B cell (primary cell): Measurements from ENCODE around the gene MXRA8.

Source experiments
- EZH2 ChIP-seq: IDR thresholded peaks from 2 replicates; pipeline ENCODE4 v1.6.1; 2012; ENCODE audit warnings: borderline replicate concordance, low read depth, mild to moderate bottlenecking, moderate library complexity, low read length; ENCODE audit not compliant: insufficient read depth, poor library complexity, severe bottlenecking
- TF ChIP-seq, protein P1 (sequence below): fragments of 200-600 bp; IDR thresholded peaks from one replicate; pipeline ENCODE4 v1.8.0; 2022; ENCODE audit warnings: antibody characterized with exemption, mild to moderate bottlenecking

DNA sequence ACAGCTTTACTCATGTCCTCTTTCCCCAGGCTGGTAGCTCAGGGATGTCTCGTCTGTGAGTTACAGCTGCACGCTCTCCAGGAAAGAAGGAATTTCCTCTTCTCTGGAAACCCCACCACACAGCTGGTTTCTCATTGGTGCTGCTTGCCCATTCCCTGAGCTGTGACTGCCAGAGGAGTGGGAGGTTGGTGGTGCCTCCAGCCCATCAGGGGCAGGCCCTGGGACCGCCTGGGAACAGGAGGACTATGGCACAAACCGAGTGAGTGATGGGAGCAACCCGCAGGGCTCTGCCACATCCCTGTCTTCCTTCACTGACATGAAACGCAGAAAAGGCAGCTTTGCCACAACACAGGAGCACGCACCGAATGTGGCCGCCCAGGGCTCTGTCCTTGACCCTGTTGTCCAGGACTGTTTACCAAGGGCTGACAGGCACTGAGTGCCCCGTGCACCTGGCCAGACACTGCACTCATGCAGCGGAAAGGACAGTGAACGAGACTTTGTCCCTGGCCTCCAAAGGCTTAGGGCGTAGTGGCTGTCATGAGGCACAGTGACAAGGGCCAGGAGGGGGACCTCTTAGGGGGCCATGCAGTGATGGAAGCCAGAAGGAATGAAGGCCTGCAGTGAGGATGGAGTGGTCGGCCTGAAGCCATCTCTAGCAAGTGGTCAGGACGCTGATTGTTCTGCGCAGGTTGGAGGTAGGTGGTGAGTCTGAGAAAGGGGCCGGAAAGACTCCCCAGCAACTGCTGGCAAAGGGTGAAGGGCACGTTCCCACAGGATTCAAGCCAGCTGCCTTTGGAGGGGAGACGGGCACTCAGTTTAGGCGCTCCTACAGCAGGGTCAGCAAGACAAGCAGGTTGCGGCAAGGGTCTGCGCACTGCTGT lies 42.5 kb upstream of the MXRA8 start:
- TF ChIP-seq, protein P1, sequence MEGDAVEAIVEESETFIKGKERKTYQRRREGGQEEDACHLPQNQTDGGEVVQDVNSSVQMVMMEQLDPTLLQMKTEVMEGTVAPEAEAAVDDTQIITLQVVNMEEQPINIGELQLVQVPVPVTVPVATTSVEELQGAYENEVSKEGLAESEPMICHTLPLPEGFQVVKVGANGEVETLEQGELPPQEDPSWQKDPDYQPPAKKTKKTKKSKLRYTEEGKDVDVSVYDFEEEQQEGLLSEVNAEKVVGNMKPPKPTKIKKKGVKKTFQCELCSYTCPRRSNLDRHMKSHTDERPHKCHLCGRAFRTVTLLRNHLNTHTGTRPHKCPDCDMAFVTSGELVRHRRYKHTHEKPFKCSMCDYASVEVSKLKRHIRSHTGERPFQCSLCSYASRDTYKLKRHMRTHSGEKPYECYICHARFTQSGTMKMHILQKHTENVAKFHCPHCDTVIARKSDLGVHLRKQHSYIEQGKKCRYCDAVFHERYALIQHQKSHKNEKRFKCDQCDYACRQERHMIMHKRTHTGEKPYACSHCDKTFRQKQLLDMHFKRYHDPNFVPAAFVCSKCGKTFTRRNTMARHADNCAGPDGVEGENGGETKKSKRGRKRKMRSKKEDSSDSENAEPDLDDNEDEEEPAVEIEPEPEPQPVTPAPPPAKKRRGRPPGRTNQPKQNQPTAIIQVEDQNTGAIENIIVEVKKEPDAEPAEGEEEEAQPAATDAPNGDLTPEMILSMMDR, result no peak
- TF ChIP-seq EZH2, result no peak
